GM21825 (cell line): Measurements from ENCODE around the gene ANKRD42.

Source experiments
- ATAC-seq: cut with Tn5 transposase; IDR thresholded peaks from one replicate; pipeline ENCODE4 v1.9.1; 2021; ENCODE audit warnings: mild to moderate bottlenecking, moderate library complexity; ENCODE audit not compliant: unreplicated experiment

Gene ANKRD42

GRCh38 chr11:83285151-83285770 lies 91.7 kb downstream of the ANKRD42 start:
- peak; percentile 48 for ATAC-seq

- ATAC-seq: peak; percentile 89
Measured at GRCh38 chr11:83285771-83286528, 92.4 kb downstream of the ANKRD42 start, which contains the start of gene CCDC90B. TSS of gene CCDC90B (minus strand) at chr11:83286367. CDS start at chr11:83285972, 395 bp downstream.

- no peak for ATAC-seq
Measured at GRCh38 chr11:83287631-83288030, 94.1 kb downstream of the ANKRD42 start.

GRCh38 chr11:83292709-83293456 lies 99.4 kb downstream of the ANKRD42 start:
- peak; percentile 65 for ATAC-seq

GRCh38 chr11:83293457-83293774 lies 99.9 kb downstream of the ANKRD42 start:
- no peak for ATAC-seq

- no peak for ATAC-seq
Measured at GRCh38 chr11:83294208-83294607, 100.7 kb downstream of the ANKRD42 start.
